Erythroblast (primary cell): Measurements from ENCODE around the gene SLC7A10.

Experiments used
- GATA1 ChIP-seq: IDR thresholded peaks from 2 replicates; pipeline ENCODE4 v1.6.1; 2011; ENCODE audit warnings: low read depth, mild to moderate bottlenecking, control low read depth, low read length, moderate library complexity
- POLR2A ChIP-seq: IDR thresholded peaks from 2 replicates; pipeline ENCODE4 v1.6.1; 2011; ENCODE audit warnings: mild to moderate bottlenecking, low read length

GRCh38 chr19:33159149-33159548 is 66.5 kb downstream of the SLC7A10 start:
- no peak for TF ChIP-seq POLR2A
- no peak for TF ChIP-seq GATA1
